Fibroblast of lung (primary cell): ENCODE data around the gene TSPAN11. TPM values are rescaled to one million over a fixed set of nuclear protein-coding genes. Genes with fewer than 3 reads are reported as not detected.

Experiments used
- DNase-seq, 2 donors: peaks; one replicate each; pipeline versions ENCODE4 v3.0.0 to v3.0.0-alpha.2; 2010; ENCODE audit warnings: low read depth in 2 of 2
- H2AFZ ChIP-seq: 2 replicates; pipeline ENCODE4 v1.5.1; 2012; ENCODE audit warnings: low read length, control low read depth, inconsistent platforms
- H3K27ac ChIP-seq: 2 replicates; pipeline ENCODE4 v1.5.1; 2011; ENCODE audit warnings: low read length, control low read depth; ENCODE audit not compliant: insufficient read depth
- H3K27me3 ChIP-seq: 2 replicates; pipeline ENCODE4 v1.5.1; 2011; ENCODE audit warnings: mild to moderate bottlenecking, low read length; ENCODE audit not compliant: control insufficient read depth, insufficient read depth
- H3K36me3 ChIP-seq: 2 replicates; pipeline ENCODE4 v1.5.1; 2011; ENCODE audit warnings: low read length; ENCODE audit not compliant: control insufficient read depth, insufficient read depth
- H3K4me1 ChIP-seq: 2 replicates; pipeline ENCODE4 v1.5.1; 2011; ENCODE audit warnings: low read length; ENCODE audit not compliant: control insufficient read depth, insufficient read depth; ENCODE audit errors: extremely low read depth
- H3K4me2 ChIP-seq: 2 replicates; pipeline ENCODE4 v1.5.1; 2011; ENCODE audit warnings: low read length, control low read depth; ENCODE audit not compliant: insufficient read depth; ENCODE audit errors: extremely low read depth
- H3K4me3 ChIP-seq, 4 experiments: fragments of 200-600 bp in 1 of 4; sonication (generic) in 1 of 4; replicated peaks in 1 of 4; 2 replicates each; pipeline ENCODE4 v1.5.1; 2011 to 2016; ENCODE audit warnings: low read length in 4 of 4, low read depth in 3 of 4, mild to moderate bottlenecking in 3 of 4, control low read depth in 2 of 4, inconsistent platforms in 1 of 4, mixed read lengths in 1 of 4; ENCODE audit not compliant: insufficient read depth in 1 of 4; ENCODE audit errors: control extremely low read depth in 1 of 4
- H3K79me2 ChIP-seq: 2 replicates; pipeline ENCODE4 v1.5.1; 2012; ENCODE audit warnings: mild to moderate bottlenecking, low read length, inconsistent platforms; ENCODE audit not compliant: control insufficient read depth, insufficient read depth
- H3K9ac ChIP-seq: 2 replicates; pipeline ENCODE4 v1.5.1; 2011; ENCODE audit warnings: mild to moderate bottlenecking, low read length, control low read depth; ENCODE audit not compliant: insufficient read depth
- H3K9me3 ChIP-seq: 2 replicates; pipeline ENCODE4 v1.5.1; 2012; ENCODE audit warnings: low read depth, low read length; ENCODE audit not compliant: control insufficient read depth, insufficient read depth
- H4K20me1 ChIP-seq: 2 replicates; pipeline ENCODE4 v1.5.1; 2011; ENCODE audit warnings: low read length; ENCODE audit not compliant: control insufficient read depth, insufficient read depth; ENCODE audit errors: extremely low read depth
- EZH2 ChIP-seq: IDR thresholded peaks from 2 replicates; pipeline ENCODE4 v1.5.1; 2012; ENCODE audit warnings: low read length, control low read depth, mild to moderate bottlenecking; ENCODE audit errors: missing control alignments
- polyA plus RNA-seq, 2 donors: library from polyadenylated mRNA; depleted of rRNA in 1 of 2; stranded (reverse) in 1 of 2; unstranded in 1 of 2; fragments of >200 nt; gene quantifications; 2 replicates each; pipeline ENCODE4 v1.2.1, GENCODE V29; 2011 to 2012; ENCODE audit warnings: missing spikeins in 1 of 2
- total RNA-seq: library from RNA; depleted of rRNA; stranded (reverse); fragments of >200 nt; gene quantifications from 2 replicates; pipeline ENCODE4 v1.2.1, GENCODE V29; 2014
- TF ChIP-seq, protein P1 (sequence below), 2 donors: IDR thresholded peaks in 1 of 2; conservative IDR thresholded peaks in 1 of 2; 1 replicate in 1 of 2; 2 replicates in 1 of 2; pipeline ENCODE4 v1.5.1; 2011 to 2012; ENCODE audit warnings: low read length in 2 of 2, control low read depth in 1 of 2, inconsistent platforms in 1 of 2, low read depth in 1 of 2, mild to moderate bottlenecking in 1 of 2

The TSPAN11 gene
- total and polyA plus RNA-seq, 2 donors (not counting 1 experiment from before 2014, with no cell fraction given), result 0.02 to 2.6 TPM

DNA sequence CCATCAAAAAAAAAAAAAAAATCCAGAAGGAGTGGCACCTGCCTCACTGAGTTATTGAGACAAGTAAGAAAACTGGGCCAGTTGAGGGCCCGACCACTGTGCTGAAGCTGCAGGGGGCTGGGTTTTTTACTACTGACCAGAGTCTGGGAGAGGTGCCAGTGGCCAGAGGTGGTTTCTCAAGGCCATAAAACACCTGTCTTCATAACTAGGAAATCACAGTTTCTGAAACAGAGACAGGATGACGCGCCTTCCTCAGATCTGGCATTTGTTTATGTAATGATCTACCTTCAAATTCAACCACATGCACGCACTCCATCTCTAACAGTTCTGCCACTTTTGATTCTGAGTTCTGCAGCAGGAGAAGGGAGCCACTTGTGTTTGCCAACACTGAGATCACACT lies 12.7 kb downstream of the TSPAN11 start:
- H3K4me3 ChIP-seq, result no peak overlapping the region
- no peak overlapping the region for H3K4me2 ChIP-seq
- TF ChIP-seq, protein P1, sequence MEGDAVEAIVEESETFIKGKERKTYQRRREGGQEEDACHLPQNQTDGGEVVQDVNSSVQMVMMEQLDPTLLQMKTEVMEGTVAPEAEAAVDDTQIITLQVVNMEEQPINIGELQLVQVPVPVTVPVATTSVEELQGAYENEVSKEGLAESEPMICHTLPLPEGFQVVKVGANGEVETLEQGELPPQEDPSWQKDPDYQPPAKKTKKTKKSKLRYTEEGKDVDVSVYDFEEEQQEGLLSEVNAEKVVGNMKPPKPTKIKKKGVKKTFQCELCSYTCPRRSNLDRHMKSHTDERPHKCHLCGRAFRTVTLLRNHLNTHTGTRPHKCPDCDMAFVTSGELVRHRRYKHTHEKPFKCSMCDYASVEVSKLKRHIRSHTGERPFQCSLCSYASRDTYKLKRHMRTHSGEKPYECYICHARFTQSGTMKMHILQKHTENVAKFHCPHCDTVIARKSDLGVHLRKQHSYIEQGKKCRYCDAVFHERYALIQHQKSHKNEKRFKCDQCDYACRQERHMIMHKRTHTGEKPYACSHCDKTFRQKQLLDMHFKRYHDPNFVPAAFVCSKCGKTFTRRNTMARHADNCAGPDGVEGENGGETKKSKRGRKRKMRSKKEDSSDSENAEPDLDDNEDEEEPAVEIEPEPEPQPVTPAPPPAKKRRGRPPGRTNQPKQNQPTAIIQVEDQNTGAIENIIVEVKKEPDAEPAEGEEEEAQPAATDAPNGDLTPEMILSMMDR (conservative IDR thresholded peaks at IDR 0.05 in 1 of 2, IDR thresholded peaks at IDR 0.05 in 1 of 2; ENCODE audit: low read depth in 1 of 2, low read length in 2 of 2), result no peak
- TF ChIP-seq EZH2, result no peak
- no peaks in the 10 kb centered on the region for H4K20me1 ChIP-seq
- no peak for DNase-seq
- H3K79me2 ChIP-seq, result no peaks in the 10 kb centered on the region
- no peaks in the 10 kb centered on the region for H3K4me1 ChIP-seq
- H3K9me3 ChIP-seq, result no peaks in the 10 kb centered on the region
- H3K27ac ChIP-seq, result no peak overlapping the region
- no peaks in the 10 kb centered on the region for H3K27me3 ChIP-seq
- no peak overlapping the region for H3K9ac ChIP-seq
- no peaks in the 10 kb centered on the region for H3K36me3 ChIP-seq
- H2AFZ ChIP-seq, result no peak overlapping the region

DNA sequence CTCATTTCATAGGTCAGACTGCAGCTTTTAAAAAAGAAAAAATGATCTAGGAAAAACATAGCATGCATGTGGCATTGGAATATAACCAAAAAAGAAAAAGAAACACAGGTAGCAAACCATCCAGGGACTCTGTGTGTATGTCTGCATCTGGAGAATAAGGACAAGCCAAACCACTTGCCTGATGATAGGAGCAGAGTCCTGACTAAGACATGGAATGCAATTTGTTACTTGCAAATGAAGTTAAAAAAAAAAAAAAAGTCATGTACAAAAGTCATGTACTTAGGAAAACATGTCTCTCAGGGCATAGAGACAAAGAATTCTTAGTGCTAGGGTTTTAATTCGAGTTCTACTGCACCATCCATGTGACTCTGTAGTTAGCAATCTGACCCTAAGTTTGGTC lies 15.9 kb downstream of the TSPAN11 start:
- Histone ChIP-seq H3K4me3 (no peak overlapping the region), H3K79me2 (no peaks in the 10 kb centered on the region), H3K4me2 (no peak overlapping the region), H3K4me1 (no peaks in the 10 kb centered on the region), H3K9me3 (no peaks in the 10 kb centered on the region), H3K9ac (no peak overlapping the region), H2AFZ (no peak overlapping the region), H3K27ac (no peak overlapping the region), H4K20me1 (no peaks in the 10 kb centered on the region), H3K27me3 (no peaks in the 10 kb centered on the region), H3K36me3 (no peaks in the 10 kb centered on the region)
- TF ChIP-seq, protein P1 (conservative IDR thresholded peaks at IDR 0.05 in 1 of 2, IDR thresholded peaks at IDR 0.05 in 1 of 2; ENCODE audit: low read depth in 1 of 2, low read length in 2 of 2), result no peak
- TF ChIP-seq EZH2, result no peak
- DNase-seq, result no peak

DNA sequence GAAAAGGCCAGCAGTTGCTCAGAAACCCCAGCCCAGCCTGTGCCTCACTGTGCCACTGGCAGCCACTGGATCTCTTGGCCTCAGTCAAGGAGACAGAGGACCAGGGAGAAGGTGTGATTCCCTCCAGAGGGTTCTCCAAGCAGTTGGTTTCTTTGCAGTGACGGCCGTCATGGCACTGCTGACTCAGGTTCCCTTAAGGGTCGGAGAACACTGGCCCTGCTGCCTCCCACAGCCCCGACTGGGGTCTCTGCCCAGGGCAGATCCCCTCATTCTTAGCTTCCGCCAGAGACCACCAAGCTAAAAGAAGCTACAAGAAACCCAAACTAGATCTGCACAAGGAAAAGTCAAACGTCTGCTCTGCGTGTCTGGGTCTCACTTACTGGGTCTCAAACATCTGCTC lies 16.4 kb downstream of the TSPAN11 start:
- H3K4me1 ChIP-seq, result no peaks in the 10 kb centered on the region
- H3K27me3 ChIP-seq, result no peaks in the 10 kb centered on the region
- H3K36me3 ChIP-seq, result no peaks in the 10 kb centered on the region
- no peak overlapping the region for H3K27ac ChIP-seq
- no peak overlapping the region for H2AFZ ChIP-seq
- no peak overlapping the region for H3K4me3 ChIP-seq
- no peaks in the 10 kb centered on the region for H3K9me3 ChIP-seq
- no peak overlapping the region for H3K4me2 ChIP-seq
- H3K79me2 ChIP-seq, result no peaks in the 10 kb centered on the region
- H3K9ac ChIP-seq, result no peak overlapping the region
- TF ChIP-seq EZH2, result no peak
- TF ChIP-seq, protein P1 (conservative IDR thresholded peaks at IDR 0.05 in 1 of 2, IDR thresholded peaks at IDR 0.05 in 1 of 2; ENCODE audit: low read depth in 1 of 2, low read length in 2 of 2), result no peak
- H4K20me1 ChIP-seq, result no peaks in the 10 kb centered on the region
- no peak for DNase-seq
